ENCODE results near the gene NR1H3. TPM values are rescaled to one million over a fixed set of nuclear protein-coding genes. Genes with fewer than 3 reads are reported as not detected.

Gene NR1H3
- total and polyA plus RNA-seq, 2 of the 4 experiments (the other 2 are of a cell fraction) = 9.1 to 13.6 TPM

- TF ChIP-seq NFE2L2 (IDR thresholded peaks at IDR 0.05; ENCODE audit: low read depth, low read length) (no peak), MAZ (IDR thresholded peaks at IDR 0.05; ENCODE audit: borderline replicate concordance, low read depth, low read length) (no peak), FOS (IDR thresholded peaks at IDR 0.05; ENCODE audit: low read depth, low read length) (no peak), CTCF (conservative IDR thresholded peaks at IDR 0.05; ENCODE audit: low read depth, low read length) (no peak)
These were observed 23.1 kb upstream of the NR1H3 start for GRCh38 chr11:47234669-47235100.

More at GRCh38 chr11:47234669-47235100, 23.1 kb upstream of the NR1H3 start:
- H3K56ac ChIP-seq (ENCODE audit: extremely low read depth, insufficient read depth, low read length) = peak overlapping the region; percentile 57; the same call in 1 of the 2 replicates
- dilution Hi-C loops (cut with HindIII; ENCODE audit: low sequenced_read_pairs, unreplicated experiment) = no loop called here
- POLR2A ChIA-PET (ENCODE audit: unreplicated experiment) = interaction anchor here (1.4 kb wide), 1 partner anchor 14 kb away, joined by 4 read pairs; the partner anchor contains the start of gene ACP2
- H3K23ac ChIP-seq (ENCODE audit: low read depth, low read length) = 0 out of 2 replicates have a peak overlapping the region, but pooled peaks have one; percentile 7
- in situ Hi-C loops (cut with MboI; ENCODE audit: low sequenced_read_pairs) = no loop called here
- H2AFZ ChIP-seq (replicated peaks; ENCODE audit: low read length, poor library complexity) = peak overlapping the region; percentile 83
- peak overlapping the region; percentile 63 for H2BK120ac ChIP-seq (ENCODE audit: low read depth, low read length)
- intact Hi-C loops (cut with micrococcal nuclease) = loop anchor here (1.0 to 2.0 kb wide), 2 partner anchors 58 to 121 kb away; partner anchors contain the start of gene ARFGAP2
- peaks cover 14% of the 10 kb centered on the region for H3K4me1 ChIP-seq (ENCODE audit: control insufficient read depth, insufficient read depth, low read length)
- peak overlapping the region; percentile 48; the same call in 1 of the 2 replicates for H3K9ac ChIP-seq (ENCODE audit: low read depth, low read length)
- H4K8ac ChIP-seq (ENCODE audit: low read depth in 2 of 2, low read length in 2 of 2) = peak overlapping the region; percentile 42 to 69; a peak in 3 of 4 replicates
- H2BK20ac ChIP-seq (ENCODE audit: low read depth, low read length) = no peak overlapping the region
- H2BK5ac ChIP-seq (ENCODE audit: low read depth, low read length, poor library complexity, severe bottlenecking) = peak overlapping the region; percentile 80
- peaks cover 9 to 41% of the 10 kb centered on the region in 2 experiments; a peak in 3 of 4 replicates for H3K79me1 ChIP-seq (ENCODE audit: low read depth in 1 of 2, low read length in 2 of 2)
- H3K27ac ChIP-seq (ENCODE audit: insufficient read depth, low read length) = peak overlapping the region; percentile 51
- H4K20me1 ChIP-seq (ENCODE audit: insufficient read depth, low read length) = no peaks in the 10 kb centered on the region; the same call in 1 of the 2 replicates
- 72% methylated on average over 8 of the region's 12 CpGs; no CpG with 5 or more reads in 1 of the 2 experiments for WGBS, 2 experiments (ENCODE audit: extremely low coverage in 2 of 2, insufficient read length in 1 of 2)
- H3K9me3 ChIP-seq (ENCODE audit: control insufficient read depth, insufficient read depth, low read length) = no peaks in the 10 kb centered on the region
- peak overlapping the region; percentile 46; the same call in 1 of the 2 replicates for H3K14ac ChIP-seq (replicated peaks; ENCODE audit: low read depth, low read length)
- H3K27me3 ChIP-seq (ENCODE audit: control insufficient read depth, insufficient read depth, low read length) = no peaks in the 10 kb centered on the region
- H4K91ac ChIP-seq (ENCODE audit: insufficient read depth, low read depth, low read length) = peak overlapping the region; percentile 59
- peak overlapping the region; percentile 21; the same call in 1 of the 2 replicates for H3K18ac ChIP-seq (ENCODE audit: low read depth, low read length)
- no TSS peak for BruUV-seq (replicated peaks)
- H2AK5ac ChIP-seq (ENCODE audit: low read depth, low read length) = peak overlapping the region; percentile 69
- DNase-seq = peak; percentile 13
- H3K4me3 ChIP-seq (ENCODE audit: insufficient read depth, low read depth, low read length) = no peak overlapping the region
- H3K4ac ChIP-seq (ENCODE audit: low read depth, low read length) = peak overlapping the region; percentile 61
- CTCF ChIA-PET = interaction anchor here (1.0 to 2.8 kb wide), 4 partner anchors 14 to 57 kb away, joined by 3 to 12 read pairs (median 4); no protein-coding TSS in a partner anchor
- peaks cover 4% of the 10 kb centered on the region; the same call in 1 of the 2 replicates for H3K9me1 ChIP-seq (ENCODE audit: insufficient read depth, low read length)
- peak overlapping the region; percentile 29; the same call in 1 of the 3 replicates for H2BK15ac ChIP-seq (ENCODE audit: low read depth, low read length)
- peak overlapping the region; percentile 77; the same call in 1 of the 2 replicates for H3K4me2 ChIP-seq (ENCODE audit: low read depth, low read length)
- peaks cover 36% of the 10 kb centered on the region for H3K36me3 ChIP-seq (ENCODE audit: control insufficient read depth, insufficient read depth, low read length)
- ATAC-seq (ENCODE audit: low read depth) = no peak; the same call in 1 of the 2 replicates
- H2AK9ac ChIP-seq (replicated peaks; ENCODE audit: low read depth, low read length, poor library complexity) = peak overlapping the region; percentile 79
- H4K5ac ChIP-seq (ENCODE audit: low read depth, low read length) = peak overlapping the region; percentile 33; the same call in 1 of the 2 replicates
